ENCODE results near the gene KCNF1. TPM values are rescaled to one million over a fixed set of nuclear protein-coding genes. Genes with fewer than 3 reads are reported as not detected.

KCNF1 gene
- total RNA-seq, 1 experiment from 2014 or later: 0.52 TPM

DNA sequence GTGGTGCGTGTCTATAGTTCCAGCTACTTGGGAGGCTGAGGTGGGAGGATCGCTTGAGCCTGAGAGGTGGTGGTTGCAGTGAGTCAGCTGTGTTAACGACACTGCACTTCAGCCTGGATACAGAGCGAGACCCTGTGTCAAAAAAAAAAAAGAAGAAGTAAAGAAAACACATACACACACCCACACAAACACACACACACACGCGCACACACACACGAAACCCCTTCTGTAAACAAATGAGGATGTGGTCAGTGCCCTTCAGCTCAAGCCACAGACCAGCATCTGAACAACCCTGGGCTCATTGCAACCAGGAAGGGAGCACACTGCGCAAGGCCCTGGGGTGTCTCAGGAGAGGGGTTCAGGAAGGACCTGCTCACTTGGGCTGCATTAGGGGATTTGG is 47.9 kb upstream of the KCNF1 start (continued):
- no peak for TF ChIP-seq EZH2 (IDR thresholded peaks at IDR 0.05)
- TF ChIP-seq CEBPB (IDR thresholded peaks at IDR 0.05; ENCODE audit: low read depth): no peak
- TF ChIP-seq EGR1 (IDR thresholded peaks at IDR 0.05; ENCODE audit: low read depth): no peak
- no peak for TF ChIP-seq RAD21 (IDR thresholded peaks at IDR 0.05; ENCODE audit: low read depth)
- TF ChIP-seq, protein P1, sequence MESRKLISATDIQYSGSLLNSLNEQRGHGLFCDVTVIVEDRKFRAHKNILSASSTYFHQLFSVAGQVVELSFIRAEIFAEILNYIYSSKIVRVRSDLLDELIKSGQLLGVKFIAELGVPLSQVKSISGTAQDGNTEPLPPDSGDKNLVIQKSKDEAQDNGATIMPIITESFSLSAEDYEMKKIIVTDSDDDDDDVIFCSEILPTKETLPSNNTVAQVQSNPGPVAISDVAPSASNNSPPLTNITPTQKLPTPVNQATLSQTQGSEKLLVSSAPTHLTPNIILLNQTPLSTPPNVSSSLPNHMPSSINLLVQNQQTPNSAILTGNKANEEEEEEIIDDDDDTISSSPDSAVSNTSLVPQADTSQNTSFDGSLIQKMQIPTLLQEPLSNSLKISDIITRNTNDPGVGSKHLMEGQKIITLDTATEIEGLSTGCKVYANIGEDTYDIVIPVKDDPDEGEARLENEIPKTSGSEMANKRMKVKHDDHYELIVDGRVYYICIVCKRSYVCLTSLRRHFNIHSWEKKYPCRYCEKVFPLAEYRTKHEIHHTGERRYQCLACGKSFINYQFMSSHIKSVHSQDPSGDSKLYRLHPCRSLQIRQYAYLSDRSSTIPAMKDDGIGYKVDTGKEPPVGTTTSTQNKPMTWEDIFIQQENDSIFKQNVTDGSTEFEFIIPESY (IDR thresholded peaks at IDR 0.05; ENCODE audit: extremely low read depth, insufficient replicate concordance, low read length): no peak

DNA sequence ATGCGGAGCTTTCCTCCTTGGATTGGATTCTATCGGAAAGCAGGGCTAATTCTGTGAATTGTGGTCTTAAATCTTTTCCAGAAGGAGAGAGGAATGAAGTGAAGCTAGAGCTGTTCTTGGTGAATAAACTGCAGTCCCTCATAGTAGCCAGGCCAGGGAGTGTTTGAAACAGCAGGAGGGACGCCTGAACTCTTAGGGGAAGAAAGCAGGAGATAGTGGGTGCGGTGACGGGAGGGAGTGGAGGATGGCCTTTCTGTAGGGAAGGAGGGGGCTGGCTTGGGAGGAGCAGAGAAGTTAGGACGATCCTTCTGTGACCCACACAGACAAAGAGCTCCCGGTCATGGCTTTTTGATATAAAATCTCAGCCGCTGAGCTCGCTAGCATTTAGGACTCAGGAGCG is 47.5 kb upstream of the KCNF1 start:
- no peak for ATAC-seq
- BruUV-seq (replicated peaks): no TSS peak
- CTCF ChIA-PET: no interaction called here

More for the DNA sequence above, 47.5 kb upstream of the KCNF1 start:
- intact Hi-C loops (cut with micrococcal nuclease): no loop called here
- POLR2A ChIA-PET: no interaction called here
- H4K20me1 ChIP-seq (ENCODE audit: insufficient read depth): no peaks in the 10 kb centered on the region
- H3K27ac ChIP-seq (ENCODE audit: low read depth, low read length): no peak overlapping the region
- no peak overlapping the region for H2AFZ ChIP-seq (ENCODE audit: low read depth, low read length, poor library complexity, severe bottlenecking)
- no peak for DNase-seq (ENCODE audit: low read depth, low spot score)
- TF ChIP-seq POLR2A (IDR thresholded peaks at IDR 0.05; ENCODE audit: borderline replicate concordance, extremely low read depth, insufficient read depth, insufficient read length) (no peak), FOSL1 (IDR thresholded peaks at IDR 0.05; ENCODE audit: low read depth) (no peak)
- H3K9ac ChIP-seq (ENCODE audit: low read length): no peak overlapping the region
- H3K79me2 ChIP-seq (ENCODE audit: insufficient read depth, low read length): no peaks in the 10 kb centered on the region
- H3K36me3 ChIP-seq (ENCODE audit: control insufficient read depth in 1 of 2, insufficient read depth in 2 of 2, low read length in 2 of 2): no peaks in the 10 kb centered on the region
- RAD21 ChIA-PET (ENCODE audit: low non-redundant PET in 1 of 2, low total read pairs in 2 of 2, uncharacterized antibody in 2 of 2, unreplicated experiment in 2 of 2): no interaction called here
- H3K9me2 ChIP-seq (ENCODE audit: insufficient read depth): no peaks in the 10 kb centered on the region
- H3K9me3 ChIP-seq (ENCODE audit: control insufficient read depth in 1 of 2, insufficient read depth in 1 of 2, low read depth in 1 of 2, low read length in 2 of 2): no peaks in the 10 kb centered on the region
- no peak overlapping the region for H3K4me2 ChIP-seq (ENCODE audit: low read length)
- H3K27me3 ChIP-seq (ENCODE audit: insufficient read depth, low read length): no peaks in the 10 kb centered on the region
- H3K4me3 ChIP-seq (replicated peaks in 1 of 2; ENCODE audit: low read depth in 1 of 2, low read length in 2 of 2): no peak overlapping the region
- peaks cover 0 to 7% of the 10 kb centered on the region in 2 experiments; a peak in 1 of 4 replicates for H3K4me1 ChIP-seq (ENCODE audit: control insufficient read depth in 1 of 2, insufficient read depth in 2 of 2, low read length in 2 of 2)

Measured in HCT116 (cell line).